Loucy (cell line): ENCODE results near the gene PRKCE.

Source experiments
- H2AFZ ChIP-seq: fragments of 200-600 bp; sonication (generic); 2 replicates; pipeline ENCODE4 v1.6.0; 2016; ENCODE audit warnings: antibody characterized with exemption, mild to moderate bottlenecking, low read length, moderate library complexity
- H3F3A ChIP-seq: fragments of 200-600 bp; 2 replicates; pipeline ENCODE4 v1.6.0; 2016; ENCODE audit warnings: antibody characterized with exemption, low read depth, mild to moderate bottlenecking
- H3K27me3 ChIP-seq: fragments of 200-600 bp; sonication (generic); 2 replicates; pipeline ENCODE4 v1.6.1; 2014; ENCODE audit warnings: low read length, mild to moderate bottlenecking; ENCODE audit not compliant: insufficient read depth, poor library complexity, severe bottlenecking
- H3K36me3 ChIP-seq: fragments of 200-600 bp; sonication (generic); 2 replicates; pipeline ENCODE4 v1.6.1; 2016; ENCODE audit warnings: low read length; ENCODE audit not compliant: insufficient read depth
- H3K4me1 ChIP-seq: fragments of 200-600 bp; sonication (generic); 2 replicates; pipeline ENCODE4 v1.5.1; 2014; ENCODE audit warnings: low read length, mild to moderate bottlenecking; ENCODE audit not compliant: insufficient read depth, poor library complexity, severe bottlenecking
- H3K4me2 ChIP-seq: fragments of 200-600 bp; sonication (generic); 2 replicates; pipeline ENCODE4 v1.6.0; 2014; ENCODE audit warnings: antibody characterized with exemption, low read length, low read depth, mild to moderate bottlenecking; ENCODE audit not compliant: poor library complexity, severe bottlenecking
- H3K4me3 ChIP-seq: fragments of 200-600 bp; sonication (generic); 2 replicates; pipeline ENCODE4 v1.5.1; 2014; ENCODE audit warnings: low read length, mild to moderate bottlenecking, mixed read lengths; ENCODE audit not compliant: poor library complexity, severe bottlenecking
- H3K79me2 ChIP-seq: fragments of 200-600 bp; sonication (generic); 2 replicates; pipeline ENCODE4 v1.6.1; 2014; ENCODE audit warnings: low read length; ENCODE audit not compliant: insufficient read depth
- H3K9ac ChIP-seq: fragments of 200-600 bp; sonication (generic); 2 replicates; pipeline ENCODE4 v1.6.0; 2014; ENCODE audit warnings: mild to moderate bottlenecking, low read depth, low read length, moderate library complexity; ENCODE audit not compliant: poor library complexity, severe bottlenecking
- H3K9me2 ChIP-seq: fragments of 200-600 bp; sonication (generic); replicated peaks from 2 replicates; pipeline ENCODE4 v1.6.1; 2016; ENCODE audit warnings: low read depth, low read length, mixed read lengths
- H3K9me3 ChIP-seq: fragments of 200-600 bp; sonication (generic); 2 replicates; pipeline ENCODE4 v1.6.1; 2014; ENCODE audit warnings: mild to moderate bottlenecking, antibody characterized with exemption, low read length, low read depth; ENCODE audit not compliant: insufficient read depth
- H4K20me1 ChIP-seq: fragments of 200-600 bp; sonication (generic); 2 replicates; pipeline ENCODE4 v1.6.0; 2014; ENCODE audit warnings: antibody characterized with exemption, low read length, mild to moderate bottlenecking; ENCODE audit not compliant: insufficient read depth, poor library complexity, severe bottlenecking
- CTCF ChIP-seq: fragments of 200-600 bp; sonication (generic); conservative IDR thresholded peaks from 2 replicates; pipeline ENCODE4 v1.5.1; 2014; ENCODE audit warnings: mild to moderate bottlenecking, antibody characterized with exemption, low read length
- EZH2phosphoT487 ChIP-seq: fragments of 200-600 bp; IDR thresholded peaks from 2 replicates; pipeline ENCODE4 v1.6.1; 2018; ENCODE audit warnings: antibody characterized with exemption, mild to moderate bottlenecking, moderate library complexity, borderline replicate concordance

Gene PRKCE

DNA sequence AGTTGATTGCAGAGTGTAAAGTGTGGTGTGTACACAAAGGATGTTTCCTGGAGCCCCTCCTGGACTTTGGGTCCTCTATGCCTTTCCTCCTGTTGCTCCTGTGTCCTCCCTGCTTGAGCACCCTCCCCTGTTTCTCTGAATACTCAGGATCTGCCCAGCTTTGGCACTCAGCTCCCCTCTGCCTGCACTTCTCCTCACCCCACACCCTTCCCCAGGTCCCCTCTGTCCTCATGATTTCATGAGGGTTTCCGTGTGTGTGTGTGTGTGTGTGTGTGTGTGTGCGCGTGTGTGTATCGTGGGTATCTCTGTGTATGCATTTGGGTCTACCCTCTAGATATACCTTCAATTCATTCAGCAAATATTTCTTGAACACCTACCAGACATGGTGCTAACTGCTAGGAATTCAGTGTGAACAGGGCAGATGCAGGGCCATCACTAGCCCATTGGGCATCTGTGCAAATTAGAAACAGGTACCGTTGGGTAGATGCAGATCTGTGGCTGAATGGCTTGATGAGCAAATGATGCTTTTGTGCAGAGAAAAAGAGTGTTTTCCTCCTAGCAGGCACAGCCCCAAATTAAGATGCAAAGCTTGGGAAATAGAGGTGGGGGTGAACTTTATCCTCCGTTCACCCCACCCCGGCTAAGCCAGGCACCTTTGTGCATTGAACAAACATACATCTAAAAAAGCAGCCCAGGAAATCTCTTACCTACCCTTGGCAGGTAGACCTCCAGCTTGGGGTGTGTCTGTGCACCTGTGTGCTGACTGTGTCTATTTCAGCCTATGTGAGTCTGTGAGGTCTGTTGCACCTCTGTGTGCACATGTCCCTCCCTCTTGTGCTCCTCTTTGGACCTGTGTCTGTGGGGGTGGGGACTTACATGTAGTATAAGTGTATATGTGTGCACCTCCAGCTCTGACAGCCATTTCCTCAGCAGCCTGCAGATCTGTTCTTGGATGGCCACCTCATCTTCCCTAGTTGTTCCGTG, 585.7 kb downstream of the PRKCE start:
- no peaks in the 10 kb centered on the region for H3K9me3 ChIP-seq
- peaks cover 38% of the 10 kb centered on the region for H3K4me1 ChIP-seq
- H2AFZ ChIP-seq, result peak overlapping the region; percentile 66
- no peaks in the 10 kb centered on the region for H3K27me3 ChIP-seq
- H3K36me3 ChIP-seq, result no peaks in the 10 kb centered on the region
- H3K9ac ChIP-seq, result peak overlapping the region; percentile 20
- H4K20me1 ChIP-seq, result no peaks in the 10 kb centered on the region
- H3F3A ChIP-seq, result no peaks in the 10 kb centered on the region
- TF ChIP-seq EZH2phosphoT487 (no peak), CTCF (no peak)
- no peak overlapping the region for H3K4me3 ChIP-seq
- H3K79me2 ChIP-seq, result no peaks in the 10 kb centered on the region
- H3K4me2 ChIP-seq, result peak overlapping the region; percentile 51
- no peaks in the 10 kb centered on the region for H3K9me2 ChIP-seq
